GM19397 (cell line): ENCODE measurements around the gene IKBKE.

Experiments
- ATAC-seq: cut with Tn5 transposase; IDR thresholded peaks from one replicate; pipeline ENCODE4 v1.9.1; 2021; ENCODE audit warnings: mild to moderate bottlenecking, moderate library complexity; ENCODE audit not compliant: unreplicated experiment

The IKBKE gene

GRCh38 chr1:206538901-206539640 is 68.8 kb downstream of the IKBKE start:
- no peak for ATAC-seq

- ATAC-seq: no peak
Observed at GRCh38 chr1:206540044-206540780, 69.9 kb downstream of the IKBKE start.

- ATAC-seq: no peak
Observed at GRCh38 chr1:206541236-206541833, 71.1 kb downstream of the IKBKE start.

GRCh38 chr1:206544562-206545257 is 74.4 kb downstream of the IKBKE start:
- ATAC-seq: no peak

- no peak for ATAC-seq
Observed at GRCh38 chr1:206545351-206545750, 75.1 kb downstream of the IKBKE start.
